Esophagus (tissue), 2 donors: Measurements from ENCODE around the gene SERGEF. TPM values are rescaled to one million over a fixed set of nuclear protein-coding genes. Genes with fewer than 3 reads are reported as not detected.

Experiments
- H3K27ac ChIP-seq, 2 donors: one replicate each; pipeline ENCODE4 v1.5.1; 2013; ENCODE audit warnings: low read depth in 2 of 2, mild to moderate bottlenecking in 2 of 2, inconsistent platforms in 1 of 2, low read length in 1 of 2, moderate library complexity in 1 of 2
- H3K27me3 ChIP-seq, 2 donors: one replicate each; pipeline ENCODE4 v1.6.1; 2013; ENCODE audit warnings: low read length in 2 of 2, control low read depth in 1 of 2, mild to moderate bottlenecking in 1 of 2; ENCODE audit not compliant: insufficient read depth in 2 of 2, control insufficient read depth in 1 of 2
- H3K36me3 ChIP-seq, 2 donors: one replicate each; pipeline ENCODE4 v1.6.1; 2013; ENCODE audit warnings: low read length in 1 of 2; ENCODE audit not compliant: control insufficient read depth in 2 of 2, insufficient read depth in 2 of 2
- H3K4me1 ChIP-seq, 2 donors: one replicate each; pipeline ENCODE4 v1.6.1; 2013; ENCODE audit warnings: low read length in 1 of 2; ENCODE audit not compliant: control insufficient read depth in 2 of 2, insufficient read depth in 2 of 2
- H3K4me3 ChIP-seq, 2 donors: one replicate each; pipeline ENCODE4 v1.5.1; 2013; ENCODE audit warnings: low read length in 2 of 2, mild to moderate bottlenecking in 2 of 2, low read depth in 1 of 2, moderate library complexity in 1 of 2
- H3K9me3 ChIP-seq, 2 donors: one replicate each; pipeline ENCODE4 v1.6.1; 2013; ENCODE audit warnings: mild to moderate bottlenecking in 2 of 2, low read depth in 1 of 2, low read length in 1 of 2, moderate library complexity in 1 of 2; ENCODE audit not compliant: control insufficient read depth in 2 of 2, insufficient read depth in 1 of 2
- WGBS, 2 donors: extraction: QIAGEN DNeasy Blood & Tissue Kit; methylation state at CpG; one replicate each; pipeline ENCODE4 v1.1.7; 2013; 5-methylcytosine and 5-hydroxymethylcytosine counted together
- polyA plus RNA-seq, 2 donors: library from polyadenylated mRNA; stranded (reverse); fragments of 200-250 nt; gene quantifications; one replicate each; pipeline ENCODE4 v1.2.3, GENCODE V29; 2013
- donor health status: healthy with polysubstance abuse.
- donor health status: Bipolar disorder and iron deficiency.

The SERGEF gene
- polyA plus RNA-seq, 2 donors = 17.2 to 39.3 TPM

- Histone ChIP-seq H3K9me3 (no peaks in the 10 kb centered on the region), H3K4me1 (peaks cover 0 to 3% of the 10 kb centered on the region in 2 donors), H3K27ac (no peak overlapping the region), H3K36me3 (no peaks in the 10 kb centered on the region), H3K27me3 (no peaks in the 10 kb centered on the region), H3K4me3 (no peak overlapping the region)
- 50% methylated on average over 4 of the region's 4 CpGs for WGBS, 2 donors
Observed at GRCh38 chr11:17921659-17922415, 91.0 kb downstream of the SERGEF start.

GRCh38 chr11:17918049-17918605, 94.7 kb downstream of the SERGEF start:
- WGBS, 2 donors = 90 to 93% methylated on average over 1 of the region's 1 CpG
- no peak overlapping the region for H3K27ac ChIP-seq
- no peaks in the 10 kb centered on the region for H3K36me3 ChIP-seq
- H3K4me1 ChIP-seq = peaks cover 0 to 3% of the 10 kb centered on the region in 2 donors
- no peaks in the 10 kb centered on the region for H3K27me3 ChIP-seq
- no peak overlapping the region for H3K4me3 ChIP-seq
- no peaks in the 10 kb centered on the region for H3K9me3 ChIP-seq

- Histone ChIP-seq H3K9me3 (no peaks in the 10 kb centered on the region), H3K27me3 (no peaks in the 10 kb centered on the region), H3K36me3 (no peaks in the 10 kb centered on the region), H3K4me1 (no peaks in the 10 kb centered on the region), H3K4me3 (no peak overlapping the region), H3K27ac (no peak overlapping the region)
- WGBS, 2 donors = 89 to 94% methylated on average over 3 of the region's 3 CpGs
Observed at GRCh38 chr11:17917556-17917955, 95.3 kb downstream of the SERGEF start.

GRCh38 chr11:17915500-17916143, 97.2 kb downstream of the SERGEF start:
- Histone ChIP-seq H3K9me3 (no peaks in the 10 kb centered on the region), H3K4me1 (no peaks in the 10 kb centered on the region), H3K4me3 (no peak overlapping the region), H3K27ac (no peak overlapping the region), H3K36me3 (no peaks in the 10 kb centered on the region), H3K27me3 (no peaks in the 10 kb centered on the region)
- WGBS, 2 donors = 79 to 86% methylated on average over 3 of the region's 3 CpGs

- Histone ChIP-seq H3K36me3 (no peaks in the 10 kb centered on the region), H3K27ac (no peak overlapping the region), H3K4me3 (no peak overlapping the region), H3K9me3 (no peaks in the 10 kb centered on the region), H3K27me3 (no peaks in the 10 kb centered on the region), H3K4me1 (no peaks in the 10 kb centered on the region)
- WGBS, 2 donors = 95% methylated on average over 4 of the region's 4 CpGs
Observed at GRCh38 chr11:17914957-17915356, 97.9 kb downstream of the SERGEF start.

GRCh38 chr11:17907046-17907445, 105.8 kb downstream of the SERGEF start:
- Histone ChIP-seq H3K36me3 (no peaks in the 10 kb centered on the region), H3K27me3 (no peaks in the 10 kb centered on the region), H3K4me1 (no peaks in the 10 kb centered on the region), H3K27ac (no peak overlapping the region), H3K4me3 (no peak overlapping the region), H3K9me3 (no peaks in the 10 kb centered on the region)
- WGBS, 2 donors = 100% methylated on average over 1 of the region's 1 CpG

- H3K27me3 ChIP-seq = no peaks in the 10 kb centered on the region
Observed at GRCh38 chr11:17906436-17906835, 106.4 kb downstream of the SERGEF start.

GRCh38 chr11:17905477-17905876, 107.4 kb downstream of the SERGEF start:
- no peak overlapping the region for H3K27ac ChIP-seq
- H3K4me3 ChIP-seq = no peak overlapping the region
- no peaks in the 10 kb centered on the region for H3K4me1 ChIP-seq
- no peaks in the 10 kb centered on the region for H3K36me3 ChIP-seq
- H3K9me3 ChIP-seq = no peaks in the 10 kb centered on the region
- no peaks in the 10 kb centered on the region for H3K27me3 ChIP-seq

More at GRCh38 chr11:17906436-17906835, 106.4 kb downstream of the SERGEF start:
- no peak overlapping the region for H3K4me3 ChIP-seq
- H3K27ac ChIP-seq = no peak overlapping the region
- WGBS, 2 donors = 92 to 95% methylated on average over 7 of the region's 7 CpGs
- H3K36me3 ChIP-seq = no peaks in the 10 kb centered on the region
- no peaks in the 10 kb centered on the region for H3K4me1 ChIP-seq
- no peaks in the 10 kb centered on the region for H3K9me3 ChIP-seq

GRCh38 chr11:17901481-17901880, 111.4 kb downstream of the SERGEF start:
- 97 to 99% methylated on average over 2 of the region's 2 CpGs for WGBS, 2 donors
- H3K36me3 ChIP-seq = no peaks in the 10 kb centered on the region
- H3K4me3 ChIP-seq = no peak overlapping the region
- no peaks in the 10 kb centered on the region for H3K9me3 ChIP-seq
- H3K4me1 ChIP-seq = no peaks in the 10 kb centered on the region
- H3K27ac ChIP-seq = no peak overlapping the region
- no peaks in the 10 kb centered on the region for H3K27me3 ChIP-seq
